ENCODE results near the gene DDX50. TPM values are rescaled to one million over a fixed set of nuclear protein-coding genes. Genes with fewer than 3 reads are reported as not detected.

The DDX50 gene
- total RNA-seq, 3 donors from 2014 or later: 42.4 to 52.8 (median 43.7) TPM

GRCh38 chr10:68982389-68982788 is 81.3 kb downstream of the DDX50 start:
- ATAC-seq (no peak), DNase-seq (no peak)
- H3K36me3 Mint-ChIP-seq (ENCODE audit: insufficient read depth): peaks cover 44% of the 10 kb centered on the region
- no peak overlapping the region for H3K4me3 Mint-ChIP-seq
- H3K27me3 Mint-ChIP-seq (ENCODE audit: low read depth): no peaks in the 10 kb centered on the region
- peaks cover 4% of the 10 kb centered on the region for H3K4me1 Mint-ChIP-seq (ENCODE audit: low read depth)
- H3K9me3 Mint-ChIP-seq: no peaks in the 10 kb centered on the region

GRCh38 chr10:68987611-68988010 is 86.5 kb downstream of the DDX50 start:
- ATAC-seq (no peak), DNase-seq (no peak)
- H3K27me3 Mint-ChIP-seq (ENCODE audit: low read depth): no peaks in the 10 kb centered on the region
- H3K4me1 Mint-ChIP-seq (ENCODE audit: low read depth): peaks cover 47% of the 10 kb centered on the region
- peaks cover 22% of the 10 kb centered on the region for H3K36me3 Mint-ChIP-seq (ENCODE audit: insufficient read depth)
- peak overlapping the region; percentile 99 for H3K4me3 Mint-ChIP-seq
- no peaks in the 10 kb centered on the region for H3K9me3 Mint-ChIP-seq

DNA sequence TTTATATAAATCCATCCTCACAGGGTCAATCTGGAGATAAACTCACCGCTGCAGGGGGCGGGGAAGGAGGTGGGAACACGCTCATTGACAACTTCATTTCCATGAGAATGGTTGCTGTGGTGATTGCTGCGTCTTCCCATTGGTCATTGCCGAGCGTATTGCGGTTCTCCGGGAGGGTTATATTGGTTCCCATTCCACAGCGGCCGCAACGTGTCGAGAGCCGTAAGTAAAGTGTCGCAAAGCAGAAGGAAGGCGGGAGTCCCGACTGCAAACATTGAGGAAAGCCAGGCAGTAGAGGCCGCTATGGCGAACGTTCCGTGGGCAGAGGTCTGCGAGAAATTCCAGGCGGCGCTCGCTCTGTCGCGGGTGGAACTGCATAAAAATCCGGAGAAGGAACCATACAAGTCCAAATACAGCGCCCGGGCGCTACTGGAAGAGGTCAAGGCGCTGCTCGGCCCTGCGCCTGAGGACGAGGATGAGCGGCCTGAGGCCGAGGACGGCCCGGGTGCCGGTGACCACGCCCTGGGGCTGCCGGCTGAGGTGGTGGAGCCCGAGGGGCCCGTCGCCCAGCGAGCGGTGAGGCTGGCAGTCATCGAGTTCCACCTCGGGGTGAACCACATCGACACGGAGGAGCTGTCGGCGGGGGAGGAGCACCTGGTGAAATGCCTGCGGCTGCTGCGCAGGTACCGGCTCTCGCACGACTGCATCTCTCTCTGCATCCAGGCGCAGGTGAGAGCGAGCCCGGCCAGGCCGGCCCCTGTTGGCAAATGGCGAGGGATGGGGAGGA is 87.6 kb downstream of the DDX50 start, which contains the start of gene KIFBP:
Gene KIFBP (plus strand): TSS at position 274 of the 787 bp plus-strand sequence. CDS start 30 bp downstream, at position 304.
- peak; percentile 68 for DNase-seq
- peaks cover 55% of the 10 kb centered on the region for H3K4me1 Mint-ChIP-seq (ENCODE audit: low read depth)
- H3K27me3 Mint-ChIP-seq (ENCODE audit: low read depth): no peaks in the 10 kb centered on the region
- peak; percentile 81 to 85 for ATAC-seq
- H3K36me3 Mint-ChIP-seq (ENCODE audit: insufficient read depth): peaks cover 15% of the 10 kb centered on the region
- H3K4me3 Mint-ChIP-seq: peak within 1 kb of the TSS; percentile 99
- H3K9me3 Mint-ChIP-seq: no peaks in the 10 kb centered on the region

GRCh38 chr10:68989317-68989990 is 88.3 kb downstream of the DDX50 start:
- peaks cover 59% of the 10 kb centered on the region for H3K4me1 Mint-ChIP-seq (ENCODE audit: low read depth)
- H3K4me3 Mint-ChIP-seq: peak overlapping the region; percentile 99
- no peaks in the 10 kb centered on the region for H3K9me3 Mint-ChIP-seq

GRCh38 chr10:68992636-68993440 is 91.7 kb downstream of the DDX50 start:
- H3K9me3 Mint-ChIP-seq: no peaks in the 10 kb centered on the region
- H3K36me3 Mint-ChIP-seq (ENCODE audit: insufficient read depth): peaks cover 2% of the 10 kb centered on the region
- no peak overlapping the region for H3K4me3 Mint-ChIP-seq
- no peaks in the 10 kb centered on the region for H3K27me3 Mint-ChIP-seq (ENCODE audit: low read depth)
- DNase-seq (no peak), ATAC-seq (no peak)
- peaks cover 66% of the 10 kb centered on the region for H3K4me1 Mint-ChIP-seq (ENCODE audit: low read depth)

More at GRCh38 chr10:68989317-68989990, 88.3 kb downstream of the DDX50 start:
- no peak for ATAC-seq
- DNase-seq: no peak
- peaks cover 10% of the 10 kb centered on the region for H3K36me3 Mint-ChIP-seq (ENCODE audit: insufficient read depth)
- no peaks in the 10 kb centered on the region for H3K27me3 Mint-ChIP-seq (ENCODE audit: low read depth)

Other genes with a start within 250 kb of the DDX50 start
- 100 to 1,000 TPM; 105 to 120 (median 114) TPM for gene CCAR1, start 180.1 kb upstream of the DDX50 start, total RNA-seq
- gene STOX1, start 73.8 kb upstream of the DDX50 start, total RNA-seq: under 1 TPM; 0.35 to 0.98 (median 0.94) TPM
- gene DDX21, start 54.9 kb downstream of the DDX50 start, total RNA-seq: 100 to 1,000 TPM; 443 to 481 (median 460) TPM
- gene KIFBP, start 87.5 kb downstream of the DDX50 start, total RNA-seq: 10 to 100 TPM in 1 of 3 donors, 1 to 10 TPM in 2; 7.5 to 11.4 (median 9.3) TPM
- gene SRGN, start 186.8 kb downstream of the DDX50 start, total RNA-seq: 100 to 1,000 TPM; 455 to 725 (median 567) TPM
- 10 to 100 TPM; 25.9 to 30.5 (median 29.9) TPM for gene VPS26A, start 222.9 kb downstream of the DDX50 start, total RNA-seq

Data from activated T-cell treated with anti-CD3 and anti-CD28 coated beads, Interleukin-2, amount 50 U/mL, for 4 hours (primary cell).